SIG-M5 treated with dmso at 0.1 percent for 504 hours (cell line): ENCODE results near the gene STX18.
A peak's percentile ranks its signal among the peaks of the same experiment; 100 is the strongest.
"Not testable (repeated sequence)": the region's sequence is repeated elsewhere in the genome, so short reads cannot be mapped to it uniquely, and the experiment has no call there.

Experiments used
- DNase-seq: peaks from one replicate; lab custom pipeline; 2025; ENCODE audit not compliant: unreplicated experiment; lab: John Stamatoyannopoulos, UW

Gene STX18

DNA sequence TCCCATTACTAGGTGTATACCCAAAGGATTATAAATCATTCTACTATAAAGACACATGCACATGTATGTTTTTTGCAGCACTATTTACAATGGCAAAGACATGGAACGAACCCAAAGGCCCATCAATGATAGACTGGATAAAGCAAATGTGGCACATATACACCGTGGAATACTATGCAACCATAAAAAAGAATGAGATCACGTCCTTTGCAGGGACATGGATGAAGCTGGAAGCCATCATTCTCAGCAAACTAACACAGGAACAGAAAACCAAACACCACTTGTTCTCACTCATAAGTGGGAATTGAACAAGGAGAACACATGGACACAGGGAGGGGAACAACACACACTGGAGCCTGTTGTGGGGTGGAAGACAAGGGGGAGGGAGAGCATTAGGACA is 31.2 kb downstream of the STX18 start:
- DNase-seq, result not testable (repeated sequence)

DNA sequence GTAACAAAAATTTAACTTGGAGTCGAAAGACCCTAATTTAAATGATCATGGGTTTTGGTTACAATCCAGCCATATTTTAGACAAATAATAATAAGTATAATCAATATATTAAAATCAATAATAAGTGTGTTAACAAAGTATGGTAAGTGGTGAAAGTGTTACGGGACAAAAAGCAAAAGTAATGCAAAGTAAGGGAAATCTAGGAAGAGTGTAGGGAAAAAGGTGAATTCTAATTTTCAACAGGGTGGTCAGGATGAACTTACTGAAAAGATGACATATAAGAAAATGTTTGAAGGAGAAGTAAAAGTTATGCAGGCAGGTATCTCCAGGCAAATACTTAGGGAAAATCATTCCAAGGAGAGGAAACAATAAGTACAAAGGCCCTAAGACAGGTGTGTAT is 32.3 kb downstream of the STX18 start:
- no peak for DNase-seq

DNA sequence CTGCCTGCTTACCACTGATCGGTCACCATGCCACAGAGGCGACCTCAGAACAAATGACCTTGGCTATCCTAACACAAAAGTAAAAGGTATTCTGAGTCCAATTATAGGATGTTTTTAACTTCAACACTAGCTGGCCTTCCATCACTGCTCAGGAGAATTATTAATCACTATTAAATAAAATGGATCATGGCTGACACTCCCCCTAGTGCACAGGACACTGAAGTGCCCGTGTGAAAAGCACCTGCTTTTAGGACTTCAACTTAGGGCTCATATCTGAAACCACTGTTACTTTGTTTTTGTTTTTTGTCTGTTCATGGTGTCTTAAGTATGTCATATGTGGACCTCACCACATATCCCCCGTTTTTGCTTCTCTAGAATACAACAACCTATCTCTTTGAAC is 33.9 kb downstream of the STX18 start:
- no peak for DNase-seq

- no peak for DNase-seq
Measured at GRCh38 chr4:4507403-4507802, 34.4 kb downstream of the STX18 start.

- DNase-seq, result no peak
Measured at GRCh38 chr4:4506961-4507360, 34.9 kb downstream of the STX18 start.

DNA sequence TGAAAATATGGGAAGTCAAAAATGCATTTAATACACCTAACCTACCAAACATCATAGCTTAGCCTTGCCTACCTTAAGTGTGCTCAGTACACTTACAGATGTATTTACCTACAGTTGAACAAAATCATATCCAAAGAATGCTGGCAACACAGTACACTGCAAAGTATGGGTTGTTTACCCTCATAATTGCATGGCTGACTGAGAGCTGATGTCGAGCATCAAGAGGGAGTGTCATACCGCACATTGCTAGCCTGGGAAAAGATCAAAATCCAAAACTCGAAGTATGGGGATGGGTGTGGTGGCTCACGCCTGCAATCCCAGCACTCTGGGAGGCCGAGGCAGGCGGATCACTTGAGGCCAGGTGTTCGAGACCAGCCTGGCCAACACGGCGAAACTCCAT is 36.6 kb downstream of the STX18 start:
- DNase-seq, result not testable (repeated sequence)

DNA sequence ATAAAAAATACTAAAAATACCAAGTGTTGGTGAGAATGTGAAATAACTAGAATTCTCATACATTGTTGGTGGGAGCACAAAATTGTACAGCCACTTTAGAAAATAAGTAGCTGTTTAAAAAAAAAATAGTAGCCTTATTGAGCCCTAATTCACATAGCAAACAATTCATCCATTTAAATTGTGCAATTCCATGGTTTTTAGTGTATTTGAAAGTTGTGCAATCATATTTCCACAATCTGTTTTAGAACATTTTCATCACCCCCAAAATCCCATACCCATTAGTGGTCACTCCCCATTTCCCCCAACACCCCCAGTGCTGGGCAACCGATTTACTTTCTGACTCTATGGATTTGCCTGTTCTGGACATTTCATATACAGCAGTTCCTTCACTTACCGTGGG is 37.1 kb downstream of the STX18 start:
- DNase-seq, result no peak

GRCh38 chr4:4502694-4503311 is 39.0 kb downstream of the STX18 start:
- DNase-seq, result no peak

DNA sequence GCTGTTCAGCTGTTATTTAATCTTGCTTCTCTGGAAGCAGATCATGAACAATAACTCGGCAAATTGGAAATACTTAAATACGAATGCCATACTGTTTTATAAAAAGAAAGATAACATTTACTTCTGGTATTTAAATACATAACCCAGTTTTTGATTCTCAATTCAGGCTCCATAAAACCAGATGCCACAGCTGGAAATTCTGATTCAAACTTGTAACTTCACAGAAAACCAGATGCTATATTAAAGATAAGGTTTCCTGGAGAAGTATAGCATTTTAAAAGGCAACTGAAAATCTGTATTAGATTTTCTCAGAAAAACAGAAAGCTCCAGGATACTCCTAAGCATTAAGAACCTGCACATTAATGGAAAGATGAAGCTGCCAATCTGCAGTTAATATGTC is 40.2 kb downstream of the STX18 start:
- no peak for DNase-seq

DNA sequence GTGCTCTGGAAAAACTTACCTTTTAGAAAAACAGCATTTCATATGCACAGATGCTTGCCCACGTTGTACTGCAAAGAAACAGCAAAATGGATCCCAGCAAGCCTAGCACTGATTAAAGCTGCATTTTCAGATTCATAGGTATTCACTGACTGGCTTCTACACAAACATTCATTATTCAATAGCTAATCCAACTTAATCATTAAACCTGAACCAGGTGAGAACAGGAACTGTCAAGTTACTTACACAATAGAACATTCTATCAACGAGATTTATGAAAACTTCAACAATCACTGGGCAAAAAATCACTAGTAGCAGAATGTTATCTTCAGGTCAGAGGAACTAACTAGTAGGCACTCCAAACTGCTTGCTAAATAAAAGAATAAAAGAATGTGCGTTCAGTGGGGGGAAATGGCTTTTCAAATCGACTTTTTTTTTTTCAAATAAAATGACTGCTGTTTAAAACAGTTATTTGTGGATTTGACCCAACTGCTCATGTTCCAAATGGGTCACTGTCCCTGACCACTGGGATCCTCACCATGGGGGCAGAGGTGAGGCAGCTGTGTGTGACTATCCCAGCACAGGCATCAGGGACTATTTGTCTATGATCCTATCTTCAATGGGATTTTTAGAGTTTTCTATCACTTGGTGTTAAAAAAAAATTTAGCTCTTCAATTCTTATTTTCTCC is 42.3 kb downstream of the STX18 start:
- DNase-seq, result no peak

- DNase-seq, result no peak
Measured at GRCh38 chr4:4496592-4497372, 45.1 kb downstream of the STX18 start.

DNA sequence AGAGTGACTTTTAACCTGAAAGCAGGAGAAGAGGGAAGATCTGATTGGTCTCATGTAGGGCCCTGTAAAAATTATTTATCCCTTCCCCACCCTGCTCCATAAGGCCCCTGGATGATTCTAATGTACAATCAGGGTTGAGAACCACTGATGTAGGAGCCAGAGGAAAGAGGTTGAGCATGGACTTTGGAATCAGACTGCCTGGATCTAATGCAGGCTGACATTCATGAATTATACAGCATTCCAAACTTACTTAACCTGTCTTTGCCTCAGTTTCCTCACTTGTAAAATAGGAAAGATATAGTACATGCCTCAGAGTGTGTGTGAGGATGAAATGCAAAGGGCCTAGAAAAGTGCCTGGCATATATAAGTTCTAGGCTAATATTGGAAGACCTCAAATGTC is 47.0 kb downstream of the STX18 start:
- no peak for DNase-seq

- DNase-seq, result no peak
Measured at GRCh38 chr4:4492161-4492847, 49.5 kb downstream of the STX18 start.

DNA sequence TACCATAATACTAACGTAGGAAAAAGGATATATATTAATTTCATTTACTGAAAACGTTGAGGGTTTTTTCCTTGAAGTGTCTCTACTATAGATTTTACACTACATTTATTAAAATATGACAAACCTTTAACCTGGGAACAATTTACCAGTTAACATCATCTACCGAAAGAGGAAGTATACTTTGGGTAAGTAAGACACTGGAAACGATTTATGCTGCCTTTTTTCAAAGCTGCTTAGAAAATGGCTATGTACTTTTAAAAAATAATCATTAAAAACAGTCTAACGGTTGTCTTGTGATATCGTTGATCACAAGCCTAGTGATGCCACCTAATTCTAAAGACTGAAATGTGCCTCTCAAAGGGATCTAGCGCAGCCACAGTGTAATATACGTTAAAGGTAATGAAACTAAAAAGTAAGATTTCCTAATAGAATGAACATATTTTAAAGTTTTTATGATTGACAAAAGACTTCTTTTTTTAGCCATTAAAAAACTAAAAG is 50.4 kb downstream of the STX18 start:
- no peak for DNase-seq

DNA sequence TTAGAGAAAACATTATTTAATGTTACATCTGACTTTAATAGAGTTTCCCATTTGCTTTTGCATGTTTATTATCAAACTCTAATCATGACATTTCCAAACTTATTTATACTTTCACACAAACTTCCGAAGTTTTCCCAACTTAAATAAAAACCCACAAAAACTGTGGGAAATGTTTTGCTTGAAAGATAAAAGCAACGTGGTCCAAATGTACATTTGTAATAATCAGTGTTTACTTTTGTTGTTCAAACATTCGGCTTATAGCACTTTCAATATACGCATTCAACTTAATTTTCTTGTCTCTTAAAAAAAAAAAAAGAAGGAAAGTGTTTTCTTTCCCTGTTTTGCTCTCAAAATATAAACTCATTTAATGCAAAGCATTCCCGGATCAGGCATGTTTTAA is 51.0 kb downstream of the STX18 start:
- no peak for DNase-seq

GRCh38 chr4:4490041-4490440 is 51.8 kb downstream of the STX18 start:
- DNase-seq, result no peak

GRCh38 chr4:4488405-4489404 is 53.1 kb downstream of the STX18 start:
- DNase-seq, result peak; percentile 58

GRCh38 chr4:4486969-4487368 is 54.9 kb downstream of the STX18 start:
- no peak for DNase-seq

GRCh38 chr4:4485806-4486205 is 56.0 kb downstream of the STX18 start:
- no peak for DNase-seq

- no peak for DNase-seq
Measured at GRCh38 chr4:4481399-4481994, 60.4 kb downstream of the STX18 start.
